ENCODE results near the gene TSPAN9.

TSPAN9 gene

DNA sequence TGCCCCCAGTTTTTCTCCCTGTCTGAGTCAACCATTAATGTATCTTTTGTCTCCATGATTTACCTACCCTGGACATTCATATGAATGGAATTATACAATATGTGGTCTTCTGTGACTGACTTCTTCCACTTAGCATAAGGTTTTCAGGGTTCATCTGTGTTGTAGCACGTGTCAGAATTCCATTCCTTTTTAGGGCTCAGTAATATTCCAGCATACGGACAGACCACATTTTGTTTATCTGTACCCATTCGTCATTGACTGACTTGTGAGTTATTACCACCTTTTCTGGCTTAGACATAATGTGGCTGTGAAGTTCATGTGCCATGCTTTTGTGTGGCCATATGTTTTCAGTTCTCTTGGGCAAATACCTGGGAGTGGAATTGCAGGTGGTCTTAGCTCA, 37.9 kb downstream of the TSPAN9 start:
- TF ChIP-seq, protein P1, sequence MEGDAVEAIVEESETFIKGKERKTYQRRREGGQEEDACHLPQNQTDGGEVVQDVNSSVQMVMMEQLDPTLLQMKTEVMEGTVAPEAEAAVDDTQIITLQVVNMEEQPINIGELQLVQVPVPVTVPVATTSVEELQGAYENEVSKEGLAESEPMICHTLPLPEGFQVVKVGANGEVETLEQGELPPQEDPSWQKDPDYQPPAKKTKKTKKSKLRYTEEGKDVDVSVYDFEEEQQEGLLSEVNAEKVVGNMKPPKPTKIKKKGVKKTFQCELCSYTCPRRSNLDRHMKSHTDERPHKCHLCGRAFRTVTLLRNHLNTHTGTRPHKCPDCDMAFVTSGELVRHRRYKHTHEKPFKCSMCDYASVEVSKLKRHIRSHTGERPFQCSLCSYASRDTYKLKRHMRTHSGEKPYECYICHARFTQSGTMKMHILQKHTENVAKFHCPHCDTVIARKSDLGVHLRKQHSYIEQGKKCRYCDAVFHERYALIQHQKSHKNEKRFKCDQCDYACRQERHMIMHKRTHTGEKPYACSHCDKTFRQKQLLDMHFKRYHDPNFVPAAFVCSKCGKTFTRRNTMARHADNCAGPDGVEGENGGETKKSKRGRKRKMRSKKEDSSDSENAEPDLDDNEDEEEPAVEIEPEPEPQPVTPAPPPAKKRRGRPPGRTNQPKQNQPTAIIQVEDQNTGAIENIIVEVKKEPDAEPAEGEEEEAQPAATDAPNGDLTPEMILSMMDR (IDR thresholded peaks at IDR 0.05; ENCODE audit: low read depth, low read length, missing control alignments), result no peak
- no peak for DNase-seq
- H3K4me3 ChIP-seq (ENCODE audit: low read depth, low read length), result no peak overlapping the region
- no peaks in the 10 kb centered on the region for H3K27me3 ChIP-seq (replicated peaks)
- no peaks in the 10 kb centered on the region for H3K36me3 ChIP-seq (replicated peaks)
- H3K27ac ChIP-seq, result no peak overlapping the region
- in situ Hi-C loops (cut with HindIII; ENCODE audit: low pct_ligation_motif_present, low sequenced_read_pairs), result no loop called here

DNA sequence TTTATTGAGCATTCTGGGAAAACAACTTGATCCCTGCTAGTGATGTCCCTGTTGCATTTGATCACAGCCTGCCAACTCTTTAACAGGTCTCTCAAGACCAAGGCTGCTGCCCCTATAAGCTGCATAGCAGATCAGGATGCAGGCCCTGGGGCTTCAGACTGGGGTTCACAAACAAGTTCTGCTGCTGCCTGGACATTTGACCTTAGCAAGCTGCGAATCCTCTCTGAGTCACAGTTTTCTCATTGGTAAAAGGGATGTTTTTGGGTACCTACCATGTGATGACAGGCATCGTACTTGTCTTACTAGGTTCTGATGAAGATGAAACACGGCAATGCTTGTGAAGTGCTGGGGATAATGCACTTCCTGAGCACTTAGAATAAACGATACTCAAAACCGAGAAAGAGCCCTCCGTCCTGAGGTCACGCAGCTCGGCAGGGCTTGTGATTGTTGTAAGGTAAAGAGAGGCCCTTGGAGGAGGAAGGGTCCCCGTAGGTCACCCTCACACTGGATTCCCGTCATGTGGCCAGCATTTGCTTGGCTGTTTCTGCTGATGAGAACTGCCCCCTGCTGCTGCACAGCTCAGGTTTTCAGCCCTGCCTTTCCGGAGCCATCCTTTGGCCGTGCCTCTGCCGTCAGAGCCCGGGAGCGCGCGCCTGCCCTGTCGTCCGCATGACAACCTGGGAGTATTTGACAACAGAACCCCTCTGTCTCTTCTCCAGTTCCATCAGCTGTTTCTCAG, 39.1 kb downstream of the TSPAN9 start:
- Histone ChIP-seq H3K4me3 (ENCODE audit: low read depth, low read length) (no peak overlapping the region), H3K27me3 (replicated peaks) (no peaks in the 10 kb centered on the region), H3K27ac (peak overlapping the region; percentile 90), H3K36me3 (replicated peaks) (no peaks in the 10 kb centered on the region)
- DNase-seq, result no peak
- TF ChIP-seq, protein P1 (IDR thresholded peaks at IDR 0.05; ENCODE audit: low read depth, low read length, missing control alignments), result no peak
- in situ Hi-C loops (cut with HindIII; ENCODE audit: low pct_ligation_motif_present, low sequenced_read_pairs), result no loop called here

DNA sequence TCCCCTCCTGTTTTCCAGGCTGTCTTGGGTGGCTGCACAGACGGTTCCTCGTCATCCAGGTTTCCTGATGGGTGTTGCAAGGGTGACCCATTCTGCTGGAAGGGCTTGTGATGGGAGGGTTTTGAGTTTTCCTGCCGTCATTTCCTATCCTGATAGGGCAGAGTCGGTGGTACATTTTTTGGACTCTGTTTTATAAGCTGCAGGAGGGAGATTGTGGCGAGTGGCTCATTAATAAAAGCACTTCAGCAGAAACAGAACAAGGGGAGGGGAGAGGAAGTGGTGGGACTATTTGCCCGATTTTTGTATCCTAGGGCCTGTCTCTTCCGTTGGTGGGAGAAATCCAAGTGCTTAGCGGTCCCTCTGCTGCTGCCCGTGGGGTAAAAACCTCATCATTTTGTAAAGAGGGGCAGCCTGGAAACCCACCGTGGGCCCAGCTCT, 40.0 kb downstream of the TSPAN9 start:
- peak overlapping the region; percentile 22 for H3K4me3 ChIP-seq (ENCODE audit: low read depth, low read length)
- H3K27me3 ChIP-seq (replicated peaks), result no peaks in the 10 kb centered on the region
- H3K36me3 ChIP-seq (replicated peaks), result no peaks in the 10 kb centered on the region
- peak; percentile 79 for DNase-seq
- H3K27ac ChIP-seq, result peak overlapping the region; percentile 90
- in situ Hi-C loops (cut with HindIII; ENCODE audit: low pct_ligation_motif_present, low sequenced_read_pairs), result no loop called here
- TF ChIP-seq, protein P1 (IDR thresholded peaks at IDR 0.05; ENCODE audit: low read depth, low read length, missing control alignments), result no peak

DNA sequence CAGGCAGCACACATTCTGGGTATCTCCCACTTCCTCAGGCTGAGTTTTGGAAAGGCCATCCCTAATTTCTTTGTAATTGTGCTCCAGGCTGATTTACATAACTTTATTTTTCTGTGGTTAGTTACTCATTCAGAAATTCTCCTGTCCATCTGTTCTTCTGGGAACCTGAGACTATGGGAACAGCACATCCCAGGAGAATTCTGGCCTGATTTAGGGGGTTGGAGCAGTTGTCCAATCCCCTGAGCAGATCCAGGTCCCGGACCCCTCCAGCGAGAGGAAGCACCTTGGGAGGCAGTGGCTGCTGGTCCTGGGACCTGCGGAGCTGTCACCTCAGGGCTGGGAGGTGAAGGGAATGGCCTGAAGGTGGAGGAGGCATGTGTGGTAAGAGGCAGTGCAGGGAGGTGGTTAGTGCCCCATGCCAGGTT, 40.4 kb downstream of the TSPAN9 start:
- in situ Hi-C loops (cut with HindIII; ENCODE audit: low pct_ligation_motif_present, low sequenced_read_pairs), result no loop called here
- peak overlapping the region; percentile 90 for H3K27ac ChIP-seq

DNA sequence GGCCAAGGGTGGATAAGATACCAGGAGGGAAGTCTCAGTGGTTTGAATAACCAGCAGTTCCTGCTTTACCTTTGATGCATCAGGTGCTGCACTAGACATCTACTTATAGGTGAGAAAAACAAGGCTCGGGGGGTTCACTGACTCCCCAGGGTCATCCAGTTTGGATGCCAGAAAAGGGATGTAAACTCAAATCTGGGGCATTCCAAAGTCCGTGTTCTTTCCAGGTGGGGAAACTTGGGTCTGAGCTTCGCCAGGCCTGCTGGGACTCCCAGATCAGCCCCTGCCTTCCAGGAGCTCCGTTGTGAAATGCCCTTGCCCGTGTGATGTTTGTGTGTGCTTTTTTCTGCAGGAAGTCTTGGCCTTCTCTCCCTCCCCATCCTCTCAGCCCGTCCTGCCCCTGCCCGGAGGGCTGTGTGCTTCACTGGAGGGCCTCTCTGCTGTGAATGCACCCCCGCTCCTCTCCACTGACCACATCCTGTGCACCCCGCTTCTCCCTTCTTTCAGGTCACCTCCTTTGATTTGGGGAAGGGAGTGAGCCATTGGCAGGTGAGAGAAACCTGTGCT, 42.1 kb downstream of the TSPAN9 start:
- Histone ChIP-seq H3K27ac (no peak overlapping the region), H3K27me3 (replicated peaks) (no peaks in the 10 kb centered on the region), H3K36me3 (replicated peaks) (no peaks in the 10 kb centered on the region), H3K4me3 (ENCODE audit: low read depth, low read length) (no peak overlapping the region)
- in situ Hi-C loops (cut with HindIII; ENCODE audit: low pct_ligation_motif_present, low sequenced_read_pairs), result no loop called here
- no peak for DNase-seq
- TF ChIP-seq, protein P1 (IDR thresholded peaks at IDR 0.05; ENCODE audit: low read depth, low read length, missing control alignments), result no peak

More for the DNA sequence above, 40.4 kb downstream of the TSPAN9 start:
- H3K27me3 ChIP-seq (replicated peaks), result no peaks in the 10 kb centered on the region
- DNase-seq, result peak; percentile 81
- H3K36me3 ChIP-seq (replicated peaks), result no peaks in the 10 kb centered on the region
- H3K4me3 ChIP-seq (ENCODE audit: low read depth, low read length), result peak overlapping the region; percentile 22
- TF ChIP-seq, protein P1 (IDR thresholded peaks at IDR 0.05; ENCODE audit: low read depth, low read length, missing control alignments), result no peak

Data from brain microvascular endothelial cell (primary cell).